Activated CD4-positive, CD25-positive, alpha-beta regulatory T cell (primary cell): ENCODE results near the gene ORM1.

ENCODE experiments used
- DNase-seq, 4 experiments: peaks; one replicate each; lab custom pipeline; 2025; lab: John Stamatoyannopoulos, UW

ORM1 gene

GRCh38 chr9:114366334-114367128 is 43.6 kb downstream of the ORM1 start:
- DNase-seq = no peak

GRCh38 chr9:114367366-114367765 is 44.5 kb downstream of the ORM1 start:
- DNase-seq = no peak

GRCh38 chr9:114367772-114368569 is 45.1 kb downstream of the ORM1 start:
- no peak for DNase-seq

- DNase-seq = no peak
These were observed 46.6 kb downstream of the ORM1 start for GRCh38 chr9:114369216-114370130.

- no peak for DNase-seq
These were observed 47.5 kb downstream of the ORM1 start for GRCh38 chr9:114370251-114370967.

GRCh38 chr9:114370968-114371320 is 48.0 kb downstream of the ORM1 start:
- no peak for DNase-seq

- DNase-seq = no peak
These were observed 48.5 kb downstream of the ORM1 start for GRCh38 chr9:114371343-114371944.

- DNase-seq = no peak
These were observed 49.3 kb downstream of the ORM1 start for GRCh38 chr9:114371973-114372917.

DNA sequence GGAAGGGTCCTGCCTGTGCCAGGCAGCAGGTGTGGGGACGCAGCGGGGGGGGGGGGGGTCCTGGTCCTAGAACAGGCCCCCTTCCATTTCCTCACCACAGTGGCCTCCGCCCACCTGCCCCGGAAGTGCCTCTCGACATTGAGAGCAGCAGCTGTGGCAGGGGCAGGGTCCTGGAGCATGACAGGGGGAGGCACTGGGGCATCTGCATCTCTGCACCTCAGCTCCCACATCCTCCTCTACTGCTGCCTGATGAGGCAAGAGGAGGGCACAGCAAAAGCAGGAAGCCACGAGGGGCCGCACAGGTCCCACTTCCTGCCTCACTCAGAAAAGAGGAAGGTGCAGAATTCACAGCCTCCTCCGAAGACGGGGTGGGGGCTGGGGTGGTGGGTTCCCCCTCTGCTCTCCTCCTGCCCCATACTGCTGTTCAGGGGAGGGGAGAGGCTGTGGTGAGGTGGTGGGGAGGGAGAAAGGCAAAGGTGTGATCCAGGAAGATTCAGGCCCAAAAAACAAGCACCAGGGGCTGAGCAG is 50.1 kb downstream of the ORM1 start:
- peak; percentile 17 to 83 (median 62) for DNase-seq

GRCh38 chr9:114373960-114374730 is 51.2 kb downstream of the ORM1 start:
- DNase-seq = no peak

- no peak for DNase-seq
These were observed 52.0 kb downstream of the ORM1 start for GRCh38 chr9:114374936-114375335.

DNA sequence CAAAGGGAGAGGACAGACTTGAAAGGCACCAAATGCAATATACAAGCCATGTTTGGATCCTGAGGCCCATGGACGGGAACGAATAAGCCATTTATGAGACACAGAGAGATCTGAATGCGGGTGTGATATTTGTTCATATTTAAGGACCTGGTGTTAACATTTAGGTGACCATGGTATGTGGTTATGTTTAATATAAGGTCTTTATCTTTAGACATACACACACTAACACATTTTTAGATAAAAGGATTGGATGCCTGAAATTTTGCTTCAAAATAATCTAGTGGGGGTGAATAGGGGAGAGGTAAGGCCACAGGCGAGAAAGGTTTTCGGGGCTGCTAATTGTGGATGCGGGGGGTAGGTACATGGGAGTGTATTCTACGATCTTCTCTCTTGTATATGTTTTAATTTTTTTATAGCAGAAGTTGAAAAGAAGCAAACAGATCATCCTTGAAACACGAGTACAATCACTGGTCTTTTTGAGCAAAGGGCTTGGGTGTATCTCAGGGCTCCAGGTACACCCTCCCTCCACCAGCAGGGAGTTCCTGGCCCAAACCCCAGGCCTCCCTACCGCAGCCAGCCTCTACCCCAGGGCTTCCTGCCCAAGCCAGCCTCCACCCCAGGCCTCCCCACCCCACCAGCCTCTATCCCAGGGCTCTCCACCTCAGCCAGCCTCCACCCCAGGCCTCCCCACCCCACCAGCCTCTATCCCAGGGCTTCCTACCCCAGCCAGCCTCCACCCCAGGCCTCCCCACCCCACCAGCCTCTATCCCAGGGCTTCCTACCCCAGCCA is 52.7 kb downstream of the ORM1 start:
- DNase-seq = no peak
